ENCODE results near the gene IFI30.

IFI30 gene

GRCh38 chr19:18221815-18222725 lies 48.5 kb downstream of the IFI30 start:
- H3K4me3 ChIP-seq (ENCODE audit: control insufficient read depth, low read depth, low read length), result no peak overlapping the region
- no peak for TF ChIP-seq CTCF (conservative IDR thresholded peaks at IDR 0.05; ENCODE audit: control insufficient read depth, insufficient read depth, low read depth, low read length)
- no peak for DNase-seq (ENCODE audit: low read depth)

DNA sequence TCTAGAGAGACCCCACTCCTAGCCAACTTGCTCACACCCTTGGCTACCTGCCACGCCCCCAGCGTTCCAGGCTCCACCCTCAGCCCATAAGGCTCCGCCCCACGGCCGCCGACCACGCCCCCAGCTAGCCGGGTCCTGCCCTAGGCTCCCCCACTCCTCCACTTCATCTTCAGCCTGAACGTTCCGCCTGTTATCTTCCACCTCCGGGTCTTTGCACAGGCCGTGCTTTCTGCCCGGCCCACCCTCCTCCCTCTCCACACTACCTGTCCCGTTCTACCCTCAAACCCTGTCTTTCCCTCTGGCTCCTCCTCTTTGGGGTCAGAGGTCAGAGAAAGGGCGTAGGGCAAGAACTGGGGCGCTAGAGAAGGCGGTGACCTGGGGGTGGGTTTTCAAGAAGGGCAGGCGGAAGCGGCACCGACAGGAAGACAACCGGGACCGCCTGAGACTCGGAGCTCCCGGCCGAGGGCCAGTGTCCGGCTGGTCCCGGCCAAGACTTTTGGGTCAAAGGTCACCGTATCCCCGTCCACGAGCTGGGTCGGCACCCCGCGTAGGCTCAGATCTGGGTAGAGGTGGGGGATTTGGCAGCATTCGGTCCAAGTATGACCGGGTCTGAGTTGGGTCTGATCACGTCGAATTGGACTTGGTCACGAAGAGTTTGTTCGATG lies 50.4 kb downstream of the IFI30 start:
- DNase-seq (ENCODE audit: low read depth), result no peak
- H3K4me3 ChIP-seq (ENCODE audit: control insufficient read depth, low read depth, low read length), result peak overlapping the region; percentile 46
- TF ChIP-seq CTCF (conservative IDR thresholded peaks at IDR 0.05; ENCODE audit: control insufficient read depth, insufficient read depth, low read depth, low read length), result no peak

- peak overlapping the region; percentile 46 for H3K4me3 ChIP-seq (ENCODE audit: control insufficient read depth, low read depth, low read length)
- TF ChIP-seq CTCF (conservative IDR thresholded peaks at IDR 0.05; ENCODE audit: control insufficient read depth, insufficient read depth, low read depth, low read length), result no peak
- peak; percentile 99 for DNase-seq (ENCODE audit: low read depth)
Observed at GRCh38 chr19:18224525-18225354, 51.1 kb downstream of the IFI30 start.

GRCh38 chr19:18225355-18225701 lies 51.7 kb downstream of the IFI30 start:
- TF ChIP-seq CTCF (conservative IDR thresholded peaks at IDR 0.05; ENCODE audit: control insufficient read depth, insufficient read depth, low read depth, low read length), result no peak
- DNase-seq (ENCODE audit: low read depth), result no peak
- H3K4me3 ChIP-seq (ENCODE audit: control insufficient read depth, low read depth, low read length), result no peak overlapping the region

DNA sequence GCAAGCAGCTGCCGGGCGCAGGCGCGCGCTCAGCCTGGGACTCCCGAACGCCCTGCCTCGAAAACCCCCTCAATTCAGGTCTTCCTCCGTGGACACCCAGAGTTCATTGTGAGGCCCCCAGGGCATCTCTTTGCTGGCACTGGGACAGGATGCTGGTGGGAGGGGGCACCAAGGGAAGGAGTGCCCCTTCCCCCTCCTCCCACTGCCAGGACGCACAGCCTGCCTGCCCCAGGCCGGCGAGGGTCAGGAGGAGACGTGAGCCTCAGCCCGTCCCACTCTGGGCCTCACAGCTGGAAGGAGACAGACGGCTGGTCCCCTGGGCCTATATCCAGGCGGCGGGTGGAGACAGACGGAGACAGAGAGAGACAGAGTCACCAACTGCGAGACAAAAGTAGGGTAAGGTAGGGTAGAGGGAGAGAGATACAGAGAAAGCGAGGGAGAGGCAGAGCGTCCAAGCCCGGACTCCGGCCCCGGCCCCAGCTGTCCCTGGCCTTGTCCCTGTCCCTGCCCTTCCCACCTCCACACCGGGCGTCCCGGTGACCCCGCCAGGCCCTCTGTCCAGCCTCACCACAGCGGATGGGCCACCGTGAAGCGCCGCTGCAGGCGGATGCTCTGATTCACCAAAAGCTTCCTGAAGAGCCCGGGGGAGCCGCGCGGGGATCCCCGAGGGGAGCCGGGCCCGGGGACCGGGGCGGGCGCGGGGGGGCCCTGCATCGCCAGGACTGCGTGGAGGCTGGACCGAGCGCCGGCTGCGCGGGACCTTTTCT lies 52.3 kb downstream of the IFI30 start, which contains the start of gene PDE4C:
PDE4C (minus strand) TSS at position 737 of the 767 bp plus-strand sequence; CDS start at position 714, 23 bp downstream.
- no peak for TF ChIP-seq CTCF (conservative IDR thresholded peaks at IDR 0.05; ENCODE audit: control insufficient read depth, insufficient read depth, low read depth, low read length)
- no peak for DNase-seq (ENCODE audit: low read depth)
- no peak within 1 kb of the TSS for H3K4me3 ChIP-seq (ENCODE audit: control insufficient read depth, low read depth, low read length)
